GM23338 (cell line): ENCODE measurements around the gene CDKN1C.

Source experiments
- CREB1 ChIP-seq: fragments of 250-450 bp; sonication (Bioruptor Pico); IDR thresholded peaks from 2 replicates; pipeline ENCODE4 v1.5.0; 2020; ENCODE audit warnings: low read depth, mild to moderate bottlenecking, moderate library complexity
- EZH2 ChIP-seq: fragments of 200-600 bp; sonication (generic); IDR thresholded peaks from one replicate; pipeline ENCODE4 v1.8.0; 2017; ENCODE audit warnings: antibody characterized with exemption, mild to moderate bottlenecking, low read depth; ENCODE audit not compliant: unreplicated experiment
- EZH2phosphoT487 ChIP-seq: fragments of 200-600 bp; sonication (generic); IDR thresholded peaks from one replicate; pipeline ENCODE4 v1.8.1; 2018; ENCODE audit warnings: antibody characterized with exemption; ENCODE audit not compliant: unreplicated experiment
- JUNB ChIP-seq: IDR thresholded peaks from one replicate; pipeline ENCODE4 v1.6.1; 2016; ENCODE audit warnings: antibody characterized with exemption; ENCODE audit not compliant: unreplicated experiment
- POLR2AphosphoS5 ChIP-seq: IDR thresholded peaks from 2 replicates; pipeline ENCODE4 v1.6.1; 2016; ENCODE audit warnings: antibody characterized with exemption, low read depth
- ZNF114 ChIP-seq: fragments of 250-450 bp; sonication (Bioruptor Pico); IDR thresholded peaks from 2 replicates; pipeline ENCODE4 v1.5.0; 2020; ENCODE audit warnings: mild to moderate bottlenecking, moderate library complexity
- ZNF331 ChIP-seq: fragments of 250-450 bp; sonication (Bioruptor Pico); IDR thresholded peaks from 2 replicates; pipeline ENCODE4 v1.5.0; 2020; ENCODE audit warnings: low read depth, mild to moderate bottlenecking, moderate library complexity
- TF ChIP-seq, protein P1 (sequence below), 2 experiments: fragments of 200-600 bp in 1 of 2; sonication (generic) in 1 of 2; conservative IDR thresholded peaks; 2 replicates each; pipeline versions ENCODE4 v1.5.1 to v1.6.1; 2016 to 2017; ENCODE audit warnings: antibody characterized with exemption in 2 of 2, low read depth in 2 of 2, mild to moderate bottlenecking in 2 of 2, moderate library complexity in 1 of 2
- TF ChIP-seq, protein P2 (sequence below): IDR thresholded peaks from 2 replicates; pipeline ENCODE4 v1.6.1; 2016; ENCODE audit warnings: antibody characterized with exemption
- TF ChIP-seq, protein P3 (sequence below): IDR thresholded peaks from one replicate; pipeline ENCODE4 v1.6.1; 2018; ENCODE audit warnings: antibody characterized with exemption; ENCODE audit not compliant: unreplicated experiment
- TF ChIP-seq, protein P4 (sequence below): fragments of 250-450 bp; sonication (Bioruptor Pico); IDR thresholded peaks from 2 replicates; pipeline ENCODE4 v1.5.0; 2020; ENCODE audit warnings: mild to moderate bottlenecking, moderate library complexity

DNA sequence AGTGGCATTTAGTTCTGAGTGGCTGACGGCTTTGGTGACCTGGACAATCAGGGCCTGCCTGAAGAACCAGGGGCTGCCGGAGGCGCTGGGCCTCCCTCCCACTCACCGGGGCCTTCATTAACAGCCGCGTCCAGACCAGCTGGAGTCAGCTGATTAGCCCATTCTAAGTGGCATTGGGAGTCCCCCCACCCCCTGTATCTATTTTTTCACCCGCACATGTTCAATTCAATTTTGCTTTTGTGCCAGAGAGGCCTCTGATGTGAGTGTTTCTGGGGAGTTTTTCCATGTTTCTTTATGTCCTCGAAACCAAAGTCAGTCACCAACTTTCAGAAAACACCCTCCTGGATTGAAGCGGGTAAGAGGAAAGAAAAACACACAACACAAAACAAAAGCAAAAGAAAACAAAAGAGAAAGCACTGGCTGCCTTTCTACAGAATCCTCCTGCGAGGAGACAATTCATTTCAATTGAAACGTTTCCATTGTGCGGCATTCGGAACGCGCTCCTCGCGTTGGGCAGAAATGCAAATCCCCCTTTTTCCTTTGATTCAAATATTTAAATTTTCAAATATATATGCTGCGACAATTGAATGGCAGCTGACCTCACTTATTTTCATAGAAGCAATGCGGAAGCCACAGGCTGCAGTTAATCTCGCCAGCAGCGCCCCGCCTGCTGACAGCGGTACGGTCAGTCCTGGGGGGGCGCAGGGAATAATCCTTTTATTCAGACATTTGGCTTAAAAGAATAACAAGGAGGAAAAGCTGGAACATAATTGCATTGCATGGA lies 17.7 kb downstream of the CDKN1C start:
- TF ChIP-seq, protein P1, sequence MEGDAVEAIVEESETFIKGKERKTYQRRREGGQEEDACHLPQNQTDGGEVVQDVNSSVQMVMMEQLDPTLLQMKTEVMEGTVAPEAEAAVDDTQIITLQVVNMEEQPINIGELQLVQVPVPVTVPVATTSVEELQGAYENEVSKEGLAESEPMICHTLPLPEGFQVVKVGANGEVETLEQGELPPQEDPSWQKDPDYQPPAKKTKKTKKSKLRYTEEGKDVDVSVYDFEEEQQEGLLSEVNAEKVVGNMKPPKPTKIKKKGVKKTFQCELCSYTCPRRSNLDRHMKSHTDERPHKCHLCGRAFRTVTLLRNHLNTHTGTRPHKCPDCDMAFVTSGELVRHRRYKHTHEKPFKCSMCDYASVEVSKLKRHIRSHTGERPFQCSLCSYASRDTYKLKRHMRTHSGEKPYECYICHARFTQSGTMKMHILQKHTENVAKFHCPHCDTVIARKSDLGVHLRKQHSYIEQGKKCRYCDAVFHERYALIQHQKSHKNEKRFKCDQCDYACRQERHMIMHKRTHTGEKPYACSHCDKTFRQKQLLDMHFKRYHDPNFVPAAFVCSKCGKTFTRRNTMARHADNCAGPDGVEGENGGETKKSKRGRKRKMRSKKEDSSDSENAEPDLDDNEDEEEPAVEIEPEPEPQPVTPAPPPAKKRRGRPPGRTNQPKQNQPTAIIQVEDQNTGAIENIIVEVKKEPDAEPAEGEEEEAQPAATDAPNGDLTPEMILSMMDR (conservative IDR thresholded peaks at IDR 0.05; ENCODE audit: low read depth in 2 of 2) = no peak
- TF ChIP-seq EZH2 (peak; percentile 46), POLR2AphosphoS5 (no peak), CREB1 (CRISPR knock-in tag) (no peak), EZH2phosphoT487 (no peak), JUNB (no peak), ZNF114 (CRISPR knock-in tag) (no peak), ZNF331 (CRISPR knock-in tag) (no peak)
- TF ChIP-seq, protein P2, sequence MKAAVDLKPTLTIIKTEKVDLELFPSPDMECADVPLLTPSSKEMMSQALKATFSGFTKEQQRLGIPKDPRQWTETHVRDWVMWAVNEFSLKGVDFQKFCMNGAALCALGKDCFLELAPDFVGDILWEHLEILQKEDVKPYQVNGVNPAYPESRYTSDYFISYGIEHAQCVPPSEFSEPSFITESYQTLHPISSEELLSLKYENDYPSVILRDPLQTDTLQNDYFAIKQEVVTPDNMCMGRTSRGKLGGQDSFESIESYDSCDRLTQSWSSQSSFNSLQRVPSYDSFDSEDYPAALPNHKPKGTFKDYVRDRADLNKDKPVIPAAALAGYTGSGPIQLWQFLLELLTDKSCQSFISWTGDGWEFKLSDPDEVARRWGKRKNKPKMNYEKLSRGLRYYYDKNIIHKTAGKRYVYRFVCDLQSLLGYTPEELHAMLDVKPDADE = no peak
- TF ChIP-seq, protein P3, sequence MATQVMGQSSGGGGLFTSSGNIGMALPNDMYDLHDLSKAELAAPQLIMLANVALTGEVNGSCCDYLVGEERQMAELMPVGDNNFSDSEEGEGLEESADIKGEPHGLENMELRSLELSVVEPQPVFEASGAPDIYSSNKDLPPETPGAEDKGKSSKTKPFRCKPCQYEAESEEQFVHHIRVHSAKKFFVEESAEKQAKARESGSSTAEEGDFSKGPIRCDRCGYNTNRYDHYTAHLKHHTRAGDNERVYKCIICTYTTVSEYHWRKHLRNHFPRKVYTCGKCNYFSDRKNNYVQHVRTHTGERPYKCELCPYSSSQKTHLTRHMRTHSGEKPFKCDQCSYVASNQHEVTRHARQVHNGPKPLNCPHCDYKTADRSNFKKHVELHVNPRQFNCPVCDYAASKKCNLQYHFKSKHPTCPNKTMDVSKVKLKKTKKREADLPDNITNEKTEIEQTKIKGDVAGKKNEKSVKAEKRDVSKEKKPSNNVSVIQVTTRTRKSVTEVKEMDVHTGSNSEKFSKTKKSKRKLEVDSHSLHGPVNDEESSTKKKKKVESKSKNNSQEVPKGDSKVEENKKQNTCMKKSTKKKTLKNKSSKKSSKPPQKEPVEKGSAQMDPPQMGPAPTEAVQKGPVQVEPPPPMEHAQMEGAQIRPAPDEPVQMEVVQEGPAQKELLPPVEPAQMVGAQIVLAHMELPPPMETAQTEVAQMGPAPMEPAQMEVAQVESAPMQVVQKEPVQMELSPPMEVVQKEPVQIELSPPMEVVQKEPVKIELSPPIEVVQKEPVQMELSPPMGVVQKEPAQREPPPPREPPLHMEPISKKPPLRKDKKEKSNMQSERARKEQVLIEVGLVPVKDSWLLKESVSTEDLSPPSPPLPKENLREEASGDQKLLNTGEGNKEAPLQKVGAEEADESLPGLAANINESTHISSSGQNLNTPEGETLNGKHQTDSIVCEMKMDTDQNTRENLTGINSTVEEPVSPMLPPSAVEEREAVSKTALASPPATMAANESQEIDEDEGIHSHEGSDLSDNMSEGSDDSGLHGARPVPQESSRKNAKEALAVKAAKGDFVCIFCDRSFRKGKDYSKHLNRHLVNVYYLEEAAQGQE = no peak
- TF ChIP-seq, protein P4, sequence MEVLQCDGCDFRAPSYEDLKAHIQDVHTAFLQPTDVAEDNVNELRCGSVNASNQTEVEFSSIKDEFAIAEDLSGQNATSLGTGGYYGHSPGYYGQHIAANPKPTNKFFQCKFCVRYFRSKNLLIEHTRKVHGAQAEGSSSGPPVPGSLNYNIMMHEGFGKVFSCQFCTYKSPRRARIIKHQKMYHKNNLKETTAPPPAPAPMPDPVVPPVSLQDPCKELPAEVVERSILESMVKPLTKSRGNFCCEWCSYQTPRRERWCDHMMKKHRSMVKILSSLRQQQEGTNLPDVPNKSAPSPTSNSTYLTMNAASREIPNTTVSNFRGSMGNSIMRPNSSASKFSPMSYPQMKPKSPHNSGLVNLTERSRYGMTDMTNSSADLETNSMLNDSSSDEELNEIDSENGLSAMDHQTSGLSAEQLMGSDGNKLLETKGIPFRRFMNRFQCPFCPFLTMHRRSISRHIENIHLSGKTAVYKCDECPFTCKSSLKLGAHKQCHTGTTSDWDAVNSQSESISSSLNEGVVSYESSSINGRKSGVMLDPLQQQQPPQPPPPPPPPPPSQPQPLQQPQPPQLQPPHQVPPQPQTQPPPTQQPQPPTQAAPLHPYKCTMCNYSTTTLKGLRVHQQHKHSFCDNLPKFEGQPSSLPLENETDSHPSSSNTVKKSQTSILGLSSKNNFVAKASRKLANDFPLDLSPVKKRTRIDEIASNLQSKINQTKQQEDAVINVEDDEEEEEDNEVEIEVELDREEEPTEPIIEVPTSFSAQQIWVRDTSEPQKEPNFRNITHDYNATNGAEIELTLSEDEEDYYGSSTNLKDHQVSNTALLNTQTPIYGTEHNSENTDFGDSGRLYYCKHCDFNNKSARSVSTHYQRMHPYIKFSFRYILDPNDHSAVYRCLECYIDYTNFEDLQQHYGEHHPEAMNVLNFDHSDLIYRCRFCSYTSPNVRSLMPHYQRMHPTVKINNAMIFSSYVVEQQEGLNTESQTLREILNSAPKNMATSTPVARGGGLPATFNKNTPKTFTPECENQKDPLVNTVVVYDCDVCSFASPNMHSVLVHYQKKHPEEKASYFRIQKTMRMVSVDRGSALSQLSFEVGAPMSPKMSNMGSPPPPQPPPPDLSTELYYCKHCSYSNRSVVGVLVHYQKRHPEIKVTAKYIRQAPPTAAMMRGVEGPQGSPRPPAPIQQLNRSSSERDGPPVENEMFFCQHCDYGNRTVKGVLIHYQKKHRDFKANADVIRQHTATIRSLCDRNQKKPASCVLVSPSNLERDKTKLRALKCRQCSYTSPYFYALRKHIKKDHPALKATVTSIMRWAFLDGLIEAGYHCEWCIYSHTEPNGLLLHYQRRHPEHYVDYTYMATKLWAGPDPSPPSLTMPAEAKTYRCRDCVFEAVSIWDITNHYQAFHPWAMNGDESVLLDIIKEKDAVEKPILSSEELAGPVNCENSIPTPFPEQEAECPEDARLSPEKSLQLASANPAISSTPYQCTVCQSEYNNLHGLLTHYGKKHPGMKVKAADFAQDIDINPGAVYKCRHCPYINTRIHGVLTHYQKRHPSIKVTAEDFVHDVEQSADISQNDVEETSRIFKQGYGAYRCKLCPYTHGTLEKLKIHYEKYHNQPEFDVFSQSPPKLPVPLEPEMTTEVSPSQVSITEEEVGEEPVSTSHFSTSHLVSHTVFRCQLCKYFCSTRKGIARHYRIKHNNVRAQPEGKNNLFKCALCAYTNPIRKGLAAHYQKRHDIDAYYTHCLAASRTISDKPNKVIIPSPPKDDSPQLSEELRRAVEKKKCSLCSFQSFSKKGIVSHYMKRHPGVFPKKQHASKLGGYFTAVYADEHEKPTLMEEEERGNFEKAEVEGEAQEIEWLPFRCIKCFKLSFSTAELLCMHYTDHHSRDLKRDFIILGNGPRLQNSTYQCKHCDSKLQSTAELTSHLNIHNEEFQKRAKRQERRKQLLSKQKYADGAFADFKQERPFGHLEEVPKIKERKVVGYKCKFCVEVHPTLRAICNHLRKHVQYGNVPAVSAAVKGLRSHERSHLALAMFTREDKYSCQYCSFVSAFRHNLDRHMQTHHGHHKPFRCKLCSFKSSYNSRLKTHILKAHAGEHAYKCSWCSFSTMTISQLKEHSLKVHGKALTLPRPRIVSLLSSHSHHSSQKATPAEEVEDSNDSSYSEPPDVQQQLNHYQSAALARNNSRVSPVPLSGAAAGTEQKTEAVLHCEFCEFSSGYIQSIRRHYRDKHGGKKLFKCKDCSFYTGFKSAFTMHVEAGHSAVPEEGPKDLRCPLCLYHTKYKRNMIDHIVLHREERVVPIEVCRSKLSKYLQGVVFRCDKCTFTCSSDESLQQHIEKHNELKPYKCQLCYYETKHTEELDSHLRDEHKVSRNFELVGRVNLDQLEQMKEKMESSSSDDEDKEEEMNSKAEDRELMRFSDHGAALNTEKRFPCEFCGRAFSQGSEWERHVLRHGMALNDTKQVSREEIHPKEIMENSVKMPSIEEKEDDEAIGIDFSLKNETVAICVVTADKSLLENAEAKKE (CRISPR knock-in tag) = no peak
